ENCODE results near the gene ZSCAN22. TPM values are rescaled to one million over a fixed set of nuclear protein-coding genes. Genes with fewer than 3 reads are reported as not detected.

ZSCAN22 gene
- total RNA-seq, 1 experiment from 2014 or later: 4.6 TPM

- ChIA-PET CTCF (interaction anchor here (1.3 kb wide), 1 partner anchor 193 kb away, joined by 10 read pairs; the partner anchor contains the start of gene ZBTB45), RAD21 (ENCODE audit: low non-redundant PET in 1 of 2, low total read pairs in 2 of 2, uncharacterized antibody in 2 of 2, unreplicated experiment in 2 of 2) (interaction anchor here in 1 of 2 experiments (0.6 kb wide), 1 partner anchor 187 kb away, joined by 4 read pairs; no protein-coding TSS in a partner anchor), POLR2A (interaction anchor here (0.6 to 2.1 kb wide), 6 partner anchors 20 to 187 kb away, joined by 3 to 9 read pairs (median 3); partner anchors contain the start of gene ZNF497)
- DNase-seq (ENCODE audit: low read depth, low spot score) (no peak), ATAC-seq (peak; percentile 33; the same call in 1 of the 2 replicates)
- Histone ChIP-seq H3K4me3 (replicated peaks in 1 of 2; ENCODE audit: low read depth in 1 of 2, low read length in 2 of 2) (peak overlapping the region; percentile 78 to 91), H3K79me2 (ENCODE audit: insufficient read depth, low read length) (peaks cover 33% of the 10 kb centered on the region), H4K20me1 (ENCODE audit: insufficient read depth) (no peaks in the 10 kb centered on the region), H3K27ac (ENCODE audit: low read depth, low read length) (peak overlapping the region; percentile 71), H3K9me3 (ENCODE audit: control insufficient read depth in 1 of 2, insufficient read depth in 1 of 2, low read depth in 1 of 2, low read length in 2 of 2) (no peaks in the 10 kb centered on the region), H3K36me3 (ENCODE audit: control insufficient read depth in 1 of 2, insufficient read depth in 2 of 2, low read length in 2 of 2) (no peaks in the 10 kb centered on the region), H2AFZ (ENCODE audit: low read depth, low read length, poor library complexity, severe bottlenecking) (no peak overlapping the region), H3K27me3 (ENCODE audit: insufficient read depth, low read length) (no peaks in the 10 kb centered on the region), H3K9ac (ENCODE audit: low read length) (peak overlapping the region; percentile 72), H3K9me2 (ENCODE audit: insufficient read depth) (no peaks in the 10 kb centered on the region), H3K4me2 (ENCODE audit: low read length) (peak overlapping the region; percentile 90), H3K4me1 (ENCODE audit: control insufficient read depth in 1 of 2, insufficient read depth in 2 of 2, low read length in 2 of 2) (peaks cover 10 to 24% of the 10 kb centered on the region in 2 experiments)
- intact Hi-C loops (cut with micrococcal nuclease): loop anchor here (1.0 to 5.0 kb wide), 3 partner anchors 21 to 191 kb away; partner anchors contain the start of genes ERVK3-1, ZBTB45 and ZNF584
- no TSS peak for BruUV-seq (replicated peaks)
- TF ChIP-seq POLR2AphosphoS5 (IDR thresholded peaks at IDR 0.05; ENCODE audit: low read depth, low read length): no peak
- no peak for TF ChIP-seq CBX3 (IDR thresholded peaks at IDR 0.05; ENCODE audit: low read depth)
- no peak for TF ChIP-seq EZH2 (IDR thresholded peaks at IDR 0.05)
- TF ChIP-seq EGR1 (IDR thresholded peaks at IDR 0.05; ENCODE audit: low read depth): no peak
- no peak for TF ChIP-seq ELF1 (IDR thresholded peaks at IDR 0.05; ENCODE audit: borderline replicate concordance, low read depth)
- TF ChIP-seq SIN3A (IDR thresholded peaks at IDR 0.05; ENCODE audit: low read depth): no peak
- no peak for TF ChIP-seq CEBPB (IDR thresholded peaks at IDR 0.05; ENCODE audit: low read depth)
- no peak for TF ChIP-seq SRF (IDR thresholded peaks at IDR 0.05; ENCODE audit: low read depth)
- no peak for TF ChIP-seq FOSL1 (IDR thresholded peaks at IDR 0.05; ENCODE audit: low read depth)
- no peak for TF ChIP-seq ZNF274 (IDR thresholded peaks at IDR 0.05; ENCODE audit: low read depth, low read length)
- TF ChIP-seq EZH2phosphoT487 (IDR thresholded peaks at IDR 0.05; ENCODE audit: borderline replicate concordance): no peak
- no peak for TF ChIP-seq SP1 (IDR thresholded peaks at IDR 0.05; ENCODE audit: low read depth)
Measured at GRCh38 chr19:58326501-58326913, 287 bp upstream of the ZSCAN22 start.

- no TSS peak for BruUV-seq (replicated peaks)
- Histone ChIP-seq H3K9me2 (ENCODE audit: insufficient read depth) (no peaks in the 10 kb centered on the region), H3K9me3 (ENCODE audit: control insufficient read depth in 1 of 2, insufficient read depth in 1 of 2, low read depth in 1 of 2, low read length in 2 of 2) (no peaks in the 10 kb centered on the region), H3K4me3 (replicated peaks in 1 of 2; ENCODE audit: low read depth in 1 of 2, low read length in 2 of 2) (no peak overlapping the region), H3K27ac (ENCODE audit: low read depth, low read length) (no peak overlapping the region), H3K79me2 (ENCODE audit: insufficient read depth, low read length) (peaks cover 33% of the 10 kb centered on the region), H2AFZ (ENCODE audit: low read depth, low read length, poor library complexity, severe bottlenecking) (no peak overlapping the region), H3K36me3 (ENCODE audit: control insufficient read depth in 1 of 2, insufficient read depth in 2 of 2, low read length in 2 of 2) (no peaks in the 10 kb centered on the region), H4K20me1 (ENCODE audit: insufficient read depth) (no peaks in the 10 kb centered on the region), H3K9ac (ENCODE audit: low read length) (no peak overlapping the region), H3K27me3 (ENCODE audit: insufficient read depth, low read length) (no peaks in the 10 kb centered on the region), H3K4me1 (ENCODE audit: control insufficient read depth in 1 of 2, insufficient read depth in 2 of 2, low read length in 2 of 2) (peaks cover 10 to 24% of the 10 kb centered on the region in 2 experiments), H3K4me2 (ENCODE audit: low read length) (peak overlapping the region; percentile 90; the same call in 1 of the 2 replicates)
- RAD21 ChIA-PET (ENCODE audit: low non-redundant PET in 1 of 2, low total read pairs in 2 of 2, uncharacterized antibody in 2 of 2, unreplicated experiment in 2 of 2): no interaction called here
- ATAC-seq: no peak
- TF ChIP-seq CTCF (IDR thresholded peaks at IDR 0.05 in 2 of 3, conservative IDR thresholded peaks at IDR 0.05 in 1 of 3; ENCODE audit: borderline replicate concordance in 1 of 3, insufficient read depth in 1 of 3, low read depth in 2 of 3, low read length in 2 of 3): peak; percentile 16 to 57 (median 37); a peak in 4 of 6 replicates
- TF ChIP-seq RAD21 (IDR thresholded peaks at IDR 0.05; ENCODE audit: low read depth): peak; percentile 53; the same call in 1 of the 2 replicates
- no peak for TF ChIP-seq SIN3A (IDR thresholded peaks at IDR 0.05; ENCODE audit: low read depth)
- no peak for TF ChIP-seq ELF1 (IDR thresholded peaks at IDR 0.05; ENCODE audit: borderline replicate concordance, low read depth)
- no peak for TF ChIP-seq EGR1 (IDR thresholded peaks at IDR 0.05; ENCODE audit: low read depth)
- TF ChIP-seq SP1 (IDR thresholded peaks at IDR 0.05; ENCODE audit: low read depth): no peak
- no peak for DNase-seq (ENCODE audit: low read depth, low spot score)
- POLR2A ChIA-PET: no interaction called here
- intact Hi-C loops (cut with micrococcal nuclease): loop anchor here (5.0 kb wide), 2 partner anchors 78 to 188 kb away; partner anchors contain the start of genes ZBTB45 and ZNF584
- CTCF ChIA-PET: interaction anchor here (1.1 kb wide), 1 partner anchor 34 kb away, joined by 3 read pairs; the partner anchor contains the start of gene ZNF497
Measured at GRCh38 chr19:58328999-58329398, 2.2 kb downstream of the ZSCAN22 start.
